ENCODE data around the gene CLTCL1.
A peak's percentile ranks its signal among the peaks of the same experiment; 100 is the strongest.
"Not testable (repeated sequence)": the region's sequence is repeated elsewhere in the genome, so short reads cannot be mapped to it uniquely, and the experiment has no call there.

The CLTCL1 gene

GRCh38 chr22:19291580-19292457 lies at the start of gene CLTCL1:
TSS of gene CLTCL1 (minus strand) at chr22:19291719. CDS start at chr22:19291641, 78 bp downstream.
- Histone ChIP-seq H3K9me3 (ENCODE audit: low read length) (no peaks in the 10 kb centered on the region), H3K4me1 (ENCODE audit: insufficient read depth, low read length) (peaks cover 11% of the 10 kb centered on the region), H3K27me3 (ENCODE audit: insufficient read depth, low read length) (no peaks in the 10 kb centered on the region), H3K36me3 (ENCODE audit: insufficient read depth, low read length) (no peaks in the 10 kb centered on the region), H3K4me3 (ENCODE audit: low read length) (peak within 1 kb of the TSS; percentile 63), H2AFZ (ENCODE audit: low read depth, low read length) (peak within 1 kb of the TSS; percentile 97)

GRCh38 chr22:19337137-19337536 lies 45.6 kb upstream of the CLTCL1 start:
- H3K4me3 ChIP-seq (ENCODE audit: low read length): no peak overlapping the region
- peaks cover 33% of the 10 kb centered on the region for H3K9me3 ChIP-seq (ENCODE audit: low read length)
- H2AFZ ChIP-seq (ENCODE audit: low read depth, low read length): no peak overlapping the region
- no peaks in the 10 kb centered on the region for H3K4me1 ChIP-seq (ENCODE audit: insufficient read depth, low read length)
- no peaks in the 10 kb centered on the region for H3K27me3 ChIP-seq (ENCODE audit: insufficient read depth, low read length)
- peaks cover 43% of the 10 kb centered on the region for H3K36me3 ChIP-seq (ENCODE audit: insufficient read depth, low read length)

- H3K4me3 ChIP-seq (ENCODE audit: low read length): no peak overlapping the region
- no peaks in the 10 kb centered on the region for H3K4me1 ChIP-seq (ENCODE audit: insufficient read depth, low read length)
- no peaks in the 10 kb centered on the region for H3K27me3 ChIP-seq (ENCODE audit: insufficient read depth, low read length)
- no peak overlapping the region for H2AFZ ChIP-seq (ENCODE audit: low read depth, low read length)
- peaks cover 46% of the 10 kb centered on the region for H3K36me3 ChIP-seq (ENCODE audit: insufficient read depth, low read length)
- peaks cover 35% of the 10 kb centered on the region for H3K9me3 ChIP-seq (ENCODE audit: low read length)
Observed at GRCh38 chr22:19336133-19337075, 44.9 kb upstream of the CLTCL1 start.

- Histone ChIP-seq H3K9me3 (ENCODE audit: low read length) (peaks cover 43% of the 10 kb centered on the region), H3K27me3 (ENCODE audit: insufficient read depth, low read length) (no peaks in the 10 kb centered on the region), H3K4me3 (ENCODE audit: low read length) (no peak overlapping the region), H3K4me1 (ENCODE audit: insufficient read depth, low read length) (no peaks in the 10 kb centered on the region), H2AFZ (ENCODE audit: low read depth, low read length) (no peak overlapping the region), H3K36me3 (ENCODE audit: insufficient read depth, low read length) (peaks cover 59% of the 10 kb centered on the region)
Observed at GRCh38 chr22:19331975-19332374, 40.5 kb upstream of the CLTCL1 start.

GRCh38 chr22:19331474-19331873 lies 40.0 kb upstream of the CLTCL1 start:
- Histone ChIP-seq H2AFZ (ENCODE audit: low read depth, low read length) (no peak overlapping the region), H3K36me3 (ENCODE audit: insufficient read depth, low read length) (peaks cover 56% of the 10 kb centered on the region), H3K4me3 (ENCODE audit: low read length) (no peak overlapping the region), H3K27me3 (ENCODE audit: insufficient read depth, low read length) (no peaks in the 10 kb centered on the region), H3K9me3 (ENCODE audit: low read length) (peaks cover 40% of the 10 kb centered on the region), H3K4me1 (ENCODE audit: insufficient read depth, low read length) (no peaks in the 10 kb centered on the region)

DNA sequence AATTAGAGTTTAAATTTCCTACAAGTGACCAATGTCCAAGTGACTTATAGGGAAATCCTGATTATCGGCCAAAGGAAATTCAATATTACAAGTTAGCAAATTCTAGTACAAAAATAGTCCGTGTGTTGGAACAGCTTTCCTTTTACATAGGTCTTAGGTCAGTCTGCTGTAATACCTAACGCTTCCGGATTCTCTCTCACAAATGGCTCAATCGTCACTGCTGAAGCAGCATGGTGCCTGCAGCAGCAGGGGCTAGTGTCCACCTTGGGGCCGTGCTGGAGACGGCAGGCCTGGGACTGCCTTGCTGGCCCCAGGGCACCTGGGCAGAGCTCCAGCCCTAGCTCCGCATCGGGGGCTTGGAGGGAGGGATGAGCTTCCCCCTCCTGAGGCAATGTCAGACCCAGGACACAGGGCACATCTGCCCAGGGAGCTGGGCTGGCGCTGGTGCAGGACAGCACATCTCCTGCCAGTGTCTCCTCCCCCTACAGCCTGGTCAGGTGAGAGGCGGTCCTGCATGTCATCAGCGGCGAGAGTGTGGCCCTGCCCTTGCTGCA lies 39.4 kb upstream of the CLTCL1 start:
- peaks cover 51% of the 10 kb centered on the region for H3K36me3 ChIP-seq (ENCODE audit: insufficient read depth, low read length)
- no peaks in the 10 kb centered on the region for H3K4me1 ChIP-seq (ENCODE audit: insufficient read depth, low read length)
- H2AFZ ChIP-seq (ENCODE audit: low read depth, low read length): no peak overlapping the region
- no peaks in the 10 kb centered on the region for H3K27me3 ChIP-seq (ENCODE audit: insufficient read depth, low read length)
- no peak overlapping the region for H3K4me3 ChIP-seq (ENCODE audit: low read length)
- H3K9me3 ChIP-seq (ENCODE audit: low read length): peaks cover 35% of the 10 kb centered on the region

- Histone ChIP-seq H3K9me3 (ENCODE audit: low read length) (peaks cover 35% of the 10 kb centered on the region), H3K36me3 (ENCODE audit: insufficient read depth, low read length) (peaks cover 46% of the 10 kb centered on the region)
- not testable (repeated sequence) for H3K4me3 ChIP-seq (ENCODE audit: low read length); H2AFZ ChIP-seq (ENCODE audit: low read depth, low read length); H3K4me1 ChIP-seq (ENCODE audit: insufficient read depth, low read length); H3K27me3 ChIP-seq (ENCODE audit: insufficient read depth, low read length)
Observed at GRCh38 chr22:19330205-19330604, 38.7 kb upstream of the CLTCL1 start.

GRCh38 chr22:19329454-19329853 lies 37.9 kb upstream of the CLTCL1 start:
- no peaks in the 10 kb centered on the region for H3K4me1 ChIP-seq (ENCODE audit: insufficient read depth, low read length)
- H3K27me3 ChIP-seq (ENCODE audit: insufficient read depth, low read length): no peaks in the 10 kb centered on the region
- no peak overlapping the region for H2AFZ ChIP-seq (ENCODE audit: low read depth, low read length)
- peaks cover 30% of the 10 kb centered on the region for H3K9me3 ChIP-seq (ENCODE audit: low read length)
- no peak overlapping the region for H3K4me3 ChIP-seq (ENCODE audit: low read length)
- peaks cover 40% of the 10 kb centered on the region for H3K36me3 ChIP-seq (ENCODE audit: insufficient read depth, low read length)

- Histone ChIP-seq H3K36me3 (ENCODE audit: insufficient read depth, low read length) (peaks cover 18% of the 10 kb centered on the region), H3K4me3 (ENCODE audit: low read length) (no peak overlapping the region), H3K27me3 (ENCODE audit: insufficient read depth, low read length) (no peaks in the 10 kb centered on the region), H2AFZ (ENCODE audit: low read depth, low read length) (no peak overlapping the region), H3K9me3 (ENCODE audit: low read length) (peaks cover 16% of the 10 kb centered on the region), H3K4me1 (ENCODE audit: insufficient read depth, low read length) (no peaks in the 10 kb centered on the region)
Observed at GRCh38 chr22:19325296-19325948, 33.9 kb upstream of the CLTCL1 start.

- H3K27me3 ChIP-seq (ENCODE audit: insufficient read depth, low read length); H3K36me3 ChIP-seq (ENCODE audit: insufficient read depth, low read length); H3K4me3 ChIP-seq (ENCODE audit: low read length); H3K9me3 ChIP-seq (ENCODE audit: low read length); H2AFZ ChIP-seq (ENCODE audit: low read depth, low read length); H3K4me1 ChIP-seq (ENCODE audit: insufficient read depth, low read length): not testable (repeated sequence)
Observed at GRCh38 chr22:19323420-19323819, 31.9 kb upstream of the CLTCL1 start.

- no peak overlapping the region for H2AFZ ChIP-seq (ENCODE audit: low read depth, low read length)
- no peak overlapping the region for H3K4me3 ChIP-seq (ENCODE audit: low read length)
- H3K27me3 ChIP-seq (ENCODE audit: insufficient read depth, low read length): no peaks in the 10 kb centered on the region
- no peaks in the 10 kb centered on the region for H3K9me3 ChIP-seq (ENCODE audit: low read length)
- no peaks in the 10 kb centered on the region for H3K36me3 ChIP-seq (ENCODE audit: insufficient read depth, low read length)
- no peaks in the 10 kb centered on the region for H3K4me1 ChIP-seq (ENCODE audit: insufficient read depth, low read length)
Observed at GRCh38 chr22:19321757-19322156, 30.2 kb upstream of the CLTCL1 start.

DNA sequence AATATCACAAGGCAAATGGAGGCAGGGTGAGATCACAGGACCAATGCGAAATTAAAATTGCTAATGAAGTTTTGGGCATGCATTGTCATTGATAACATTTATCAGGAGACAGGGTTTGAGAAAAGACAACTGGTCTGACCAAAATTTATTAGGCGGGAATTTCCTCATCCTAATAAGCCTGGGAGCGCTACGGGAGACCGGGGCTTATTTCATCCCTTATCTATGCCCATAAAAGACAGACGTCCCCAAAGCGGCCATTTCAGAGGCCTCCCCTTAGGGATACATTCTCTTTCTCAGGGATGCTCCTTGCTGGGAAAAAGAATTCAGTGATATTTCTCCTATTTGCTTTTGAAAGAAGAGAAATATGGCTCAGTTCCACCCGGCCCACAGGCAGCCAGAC lies 28.6 kb upstream of the CLTCL1 start:
- H3K36me3 ChIP-seq (ENCODE audit: insufficient read depth, low read length); H3K27me3 ChIP-seq (ENCODE audit: insufficient read depth, low read length); H2AFZ ChIP-seq (ENCODE audit: low read depth, low read length); H3K4me1 ChIP-seq (ENCODE audit: insufficient read depth, low read length); H3K4me3 ChIP-seq (ENCODE audit: low read length); H3K9me3 ChIP-seq (ENCODE audit: low read length): not testable (repeated sequence)
